NCI-H146 treated with DMSO at 0.1 percent for 48 hours (cell line): ENCODE measurements around the gene RPS16.

Experiments used
- DNase-seq: peaks from one replicate; lab custom pipeline; 2025; ENCODE audit not compliant: unreplicated experiment; lab: John Stamatoyannopoulos, UW

RPS16 gene

DNA sequence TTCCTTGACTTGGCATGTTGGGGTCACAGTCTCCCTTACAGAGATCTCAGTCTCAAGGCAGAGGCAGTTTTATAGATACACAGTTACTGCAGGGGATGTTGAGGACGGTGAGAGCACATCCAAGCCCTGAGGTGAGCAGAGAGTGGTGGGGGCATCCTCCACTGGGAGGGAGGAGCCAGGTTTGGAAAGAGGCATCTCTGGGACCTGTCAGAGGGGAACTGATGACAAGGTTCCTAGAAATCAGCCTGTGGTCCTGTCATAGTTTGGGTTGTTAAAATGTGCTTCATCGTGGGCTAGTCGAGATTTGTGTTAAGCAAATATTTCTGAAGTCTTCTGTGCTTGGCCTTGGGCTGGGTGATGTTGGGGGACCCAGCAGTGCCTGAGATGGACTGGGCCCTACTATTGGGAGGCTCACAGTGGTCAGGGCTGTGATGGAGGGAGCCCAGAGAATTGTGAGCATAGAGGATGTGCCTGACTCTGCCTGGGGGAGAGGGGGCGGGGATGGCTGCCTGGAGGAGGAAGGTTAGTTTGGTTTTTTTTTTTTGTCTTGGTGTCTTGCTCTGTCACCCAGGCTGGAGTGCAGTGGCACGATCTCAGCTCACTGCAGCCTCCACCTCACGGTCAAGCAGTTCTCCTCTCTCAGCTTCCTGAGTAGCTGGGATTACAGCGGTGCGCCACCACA, 13.5 kb upstream of the RPS16 start:
- no peak for DNase-seq

DNA sequence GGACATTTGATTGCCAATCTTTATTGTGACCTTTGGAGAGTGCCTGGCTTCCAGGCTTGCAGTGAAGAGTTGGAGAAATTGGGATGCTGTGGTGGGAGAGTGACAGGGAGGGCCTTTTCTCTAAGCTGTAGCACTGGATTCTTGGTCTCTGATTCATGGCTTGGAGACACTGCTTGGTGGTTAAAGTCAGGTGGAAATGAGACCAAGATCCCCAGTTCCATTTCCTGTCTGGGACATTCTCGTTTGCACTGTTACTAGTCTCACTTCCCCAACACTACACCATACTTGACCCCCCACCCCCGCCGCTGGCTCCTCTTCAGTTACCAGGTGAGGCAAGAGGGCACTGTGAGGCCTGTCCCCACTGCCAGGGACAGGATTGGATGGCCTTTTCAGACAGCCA, 12.5 kb upstream of the RPS16 start:
- no peak for DNase-seq

DNA sequence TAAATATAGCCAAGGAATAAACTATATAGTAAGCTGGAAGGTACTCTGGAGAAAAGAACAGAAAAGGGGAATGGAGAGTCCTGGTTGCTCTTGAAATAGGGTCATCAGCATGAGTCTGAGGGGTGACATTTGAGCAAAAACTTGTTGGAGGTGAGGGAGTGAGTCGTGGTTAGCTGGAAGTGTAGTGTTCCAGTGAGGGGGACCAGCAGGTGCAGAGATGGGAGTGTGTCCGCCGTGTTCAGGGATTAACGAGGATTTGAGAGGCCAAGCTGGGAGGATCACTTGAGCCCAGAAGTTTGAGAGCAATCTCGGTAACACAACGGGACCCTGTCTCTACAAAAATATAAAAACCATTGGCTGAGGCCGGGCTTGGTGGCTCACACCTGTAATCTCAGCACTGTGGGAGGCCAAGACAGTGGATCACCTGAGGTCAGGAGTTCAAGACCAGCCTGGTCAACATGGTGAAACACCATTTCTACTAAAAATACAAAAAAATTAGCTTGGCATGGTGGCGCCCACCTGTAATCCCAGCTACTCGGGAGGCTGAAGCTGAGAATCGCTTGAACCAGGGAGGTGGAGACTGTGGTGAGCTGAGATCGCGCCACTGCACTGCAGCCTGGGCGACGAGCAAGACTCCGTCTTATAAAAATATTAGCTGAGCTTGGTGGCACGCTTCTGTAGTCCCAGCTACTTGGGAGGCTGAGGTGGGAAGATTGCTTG, 10.8 kb upstream of the RPS16 start:
- no peak for DNase-seq

DNA sequence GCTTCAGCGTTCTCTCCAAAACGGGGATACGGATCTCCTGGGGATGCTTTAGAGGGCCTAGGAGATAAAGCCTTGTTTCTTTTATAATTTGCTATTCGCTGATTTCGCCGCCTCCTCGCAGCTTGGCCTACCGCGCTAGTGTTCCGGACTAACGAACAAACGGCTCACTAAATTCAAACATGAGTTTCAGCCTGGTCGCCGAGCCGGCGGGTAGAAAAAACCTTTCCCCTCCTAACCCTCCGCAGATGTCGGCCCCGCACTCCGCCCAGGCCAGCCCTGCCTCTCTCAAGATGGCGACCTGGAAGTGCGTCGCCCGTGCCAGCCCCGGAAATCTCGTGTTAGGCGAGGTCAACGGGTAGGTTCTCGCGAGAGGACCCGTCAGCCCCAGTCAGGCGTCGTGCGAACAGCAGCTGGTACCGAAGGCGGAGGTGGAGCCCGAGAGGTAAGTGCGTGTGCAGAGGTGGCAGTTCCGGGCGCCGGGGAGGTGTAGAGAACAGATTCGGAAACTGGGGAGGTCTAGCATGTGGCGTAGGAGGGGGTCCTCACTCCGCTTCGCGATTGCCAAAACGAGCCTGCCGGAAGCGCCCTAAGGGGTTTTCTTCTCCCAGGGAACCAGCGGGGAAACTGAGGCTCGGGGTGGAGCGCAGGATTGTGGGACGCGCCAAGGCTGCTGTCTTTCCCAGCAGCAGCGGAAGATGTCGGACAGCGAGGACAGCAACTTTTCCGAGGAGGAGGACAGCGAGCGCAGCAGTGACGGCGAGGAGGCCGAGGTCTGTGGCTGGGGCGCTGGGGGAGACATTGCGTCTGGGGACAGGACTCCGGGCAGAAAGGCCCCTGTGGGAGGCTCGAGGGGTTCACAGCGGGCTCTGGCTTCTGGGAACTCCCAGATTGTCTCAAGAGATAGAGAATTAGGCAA, 9.7 kb upstream of the RPS16 start, which contains the start of gene SUPT5H:
Gene SUPT5H, plus strand, starts transcription at position 387 of the 916 bp plus-strand sequence. Its CDS starts 309 bp downstream, at position 696.
- DNase-seq = peak; percentile 96

DNA sequence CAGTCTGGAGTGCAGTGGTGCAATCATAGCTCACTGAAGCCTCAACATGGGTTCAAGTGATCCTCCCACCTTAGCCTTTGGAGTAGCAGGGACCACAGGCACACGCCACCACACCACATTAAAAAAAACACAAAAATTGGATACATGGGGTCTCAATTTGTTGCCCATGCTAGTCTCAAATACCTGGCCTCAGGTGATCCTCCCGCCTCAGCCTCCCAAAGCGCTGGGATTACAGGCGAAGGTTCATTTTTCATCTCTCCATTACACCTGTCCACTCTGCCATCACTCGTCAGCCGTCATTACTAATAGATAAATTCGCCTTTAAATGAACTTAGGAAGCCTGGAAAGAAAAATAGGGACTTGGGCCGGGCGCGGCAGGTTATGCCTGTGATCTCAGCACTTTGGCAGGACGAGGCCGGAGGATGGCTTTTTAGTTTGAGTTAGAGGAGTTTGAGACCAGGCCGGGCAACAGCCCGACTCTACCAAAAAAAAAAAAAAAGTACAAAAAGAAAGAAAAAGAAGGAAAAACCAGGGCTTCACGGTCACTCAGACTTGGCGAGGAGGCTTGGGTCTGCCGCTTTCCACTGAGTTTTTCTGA, 8.9 kb upstream of the RPS16 start:
- DNase-seq = no peak

DNA sequence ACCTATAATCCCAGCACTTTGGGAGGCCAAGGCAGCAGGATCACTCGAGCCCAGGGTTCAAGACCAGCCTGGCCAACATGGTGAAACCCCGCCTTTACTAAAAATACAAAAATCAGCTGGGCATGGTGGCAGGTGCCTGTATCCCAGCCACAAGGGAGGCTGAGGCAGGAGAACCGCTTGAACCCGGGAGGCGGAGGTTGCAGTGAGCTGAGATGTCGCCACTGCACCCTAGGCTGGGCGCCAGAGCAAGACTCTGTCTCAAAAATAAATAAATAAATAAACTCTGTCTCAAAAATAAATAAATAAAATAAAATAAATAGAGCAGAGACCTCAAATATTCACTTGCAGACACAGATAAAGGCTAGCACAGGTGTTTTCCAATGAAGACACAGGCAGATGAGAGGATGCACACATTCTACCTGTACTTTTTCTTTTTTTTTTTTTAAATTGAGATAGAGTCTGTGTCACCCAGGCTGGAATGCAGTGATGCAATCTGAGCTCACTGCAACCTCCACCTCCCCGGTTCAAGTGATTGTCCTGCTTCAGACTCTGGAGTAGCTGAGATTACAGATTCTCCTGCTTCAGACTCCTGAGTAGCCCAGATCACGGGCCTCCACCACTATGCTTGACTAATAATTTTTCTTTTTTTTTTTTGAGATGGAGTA, 2.7 kb upstream of the RPS16 start:
- DNase-seq = no peak

DNA sequence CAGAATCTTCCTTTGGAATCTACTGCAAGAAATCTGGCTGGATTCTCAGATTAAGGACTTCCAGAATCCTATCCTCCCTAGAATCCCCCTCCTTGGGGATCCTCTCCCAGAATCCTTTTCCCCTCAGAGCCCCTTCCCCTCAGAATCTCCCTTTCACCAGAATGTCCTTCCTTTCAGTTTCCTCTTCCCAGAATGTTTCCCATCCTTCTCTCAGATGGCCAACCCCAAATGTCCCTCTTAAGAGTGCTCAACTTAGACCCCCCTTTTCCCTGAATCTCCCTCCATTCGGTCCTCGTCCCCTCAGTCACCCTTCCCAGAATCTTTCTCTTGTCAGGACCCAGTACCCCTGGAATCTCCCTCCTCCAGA, 584 bp upstream of the RPS16 start:
- DNase-seq = peak; percentile 53

DNA sequence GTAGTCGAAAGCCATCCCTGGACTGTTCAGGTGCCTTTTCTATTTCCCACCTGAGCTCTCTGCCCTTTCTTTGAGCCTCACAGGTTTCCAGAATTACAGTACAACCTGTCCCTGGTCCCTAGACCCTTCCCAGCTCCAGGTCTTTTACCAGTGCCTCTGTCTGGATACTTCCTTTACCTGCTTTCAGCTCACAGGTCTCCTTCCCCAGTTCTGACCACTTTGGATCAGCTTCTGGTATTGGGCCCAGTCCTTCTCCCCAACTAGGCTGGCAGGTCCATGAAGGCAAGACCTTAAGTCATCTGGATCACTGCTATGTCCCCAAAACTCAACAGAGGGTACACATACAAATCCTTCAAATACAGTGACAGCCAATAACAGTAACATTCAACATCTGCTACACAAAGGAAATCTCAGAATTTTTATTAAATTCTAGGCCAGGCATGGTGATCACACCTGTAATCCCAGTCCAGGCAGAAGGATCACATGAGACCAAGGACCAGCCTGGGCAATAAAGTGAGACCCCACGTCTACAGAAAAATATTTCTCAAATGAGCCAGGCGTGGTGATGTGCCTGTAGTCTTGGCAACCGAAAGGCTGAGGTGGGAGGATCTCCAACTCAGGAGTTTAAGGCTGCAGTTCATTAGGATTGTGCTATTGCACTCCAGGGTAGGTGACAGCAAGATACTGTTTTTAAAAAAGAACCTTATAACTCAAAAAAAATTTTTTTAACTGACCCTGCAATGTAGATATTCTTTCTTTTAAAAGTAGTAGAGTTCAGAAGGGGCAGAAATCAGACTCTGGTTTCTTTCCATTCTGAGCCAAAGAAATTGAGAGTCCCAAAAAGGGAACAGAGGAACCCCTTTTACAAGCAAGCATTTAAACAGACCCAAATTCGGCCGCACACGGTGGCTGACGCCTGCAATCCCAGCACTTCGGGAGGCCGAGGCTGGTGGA, 1.3 kb downstream of the RPS16 start:
- no peak for DNase-seq

DNA sequence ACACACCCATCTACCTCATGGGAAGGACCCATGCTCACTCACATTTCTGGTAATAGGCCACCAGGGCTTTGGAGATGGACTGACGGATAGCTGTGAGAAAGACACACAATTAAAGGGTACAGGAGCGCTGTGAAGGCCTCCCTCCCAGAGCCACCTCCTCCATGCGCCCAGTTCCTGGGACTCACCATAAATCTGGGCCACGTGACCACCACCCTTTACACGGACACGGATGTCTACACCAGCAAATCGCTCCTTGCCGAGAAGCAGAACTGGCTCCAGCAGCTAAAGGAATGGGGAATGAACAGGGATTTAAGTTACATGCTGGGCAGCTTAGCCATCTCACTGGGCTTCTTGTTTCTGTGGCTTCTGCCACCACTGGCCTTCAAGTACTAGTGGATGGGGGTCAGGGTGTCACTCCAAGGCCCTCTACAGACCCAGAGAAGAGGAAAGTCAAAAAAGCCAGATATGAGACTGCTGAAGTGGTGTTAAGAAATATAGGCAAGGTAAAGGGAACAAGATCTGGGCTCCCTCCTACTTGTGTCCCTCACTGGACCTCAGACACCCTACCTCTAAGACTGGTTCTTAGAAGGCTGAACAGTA, 2.2 kb downstream of the RPS16 start:
- no peak for DNase-seq

DNA sequence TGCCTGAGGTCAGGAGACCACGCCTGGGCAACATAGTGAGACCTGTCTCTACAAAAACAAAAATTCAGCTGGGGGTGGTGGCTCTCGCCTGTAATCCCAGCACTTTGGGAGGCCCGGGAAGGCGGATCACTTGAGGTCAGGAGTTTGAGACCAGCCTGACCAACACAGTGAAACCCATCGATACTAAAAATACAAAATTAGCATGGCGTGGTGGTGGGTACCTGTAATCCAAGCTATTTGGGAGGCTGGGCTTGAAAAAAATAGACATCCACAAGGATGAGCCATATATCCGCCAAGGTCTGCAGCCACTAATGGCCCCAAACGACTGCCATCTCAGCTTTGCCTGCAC, 3.1 kb downstream of the RPS16 start:
- DNase-seq = no peak

DNA sequence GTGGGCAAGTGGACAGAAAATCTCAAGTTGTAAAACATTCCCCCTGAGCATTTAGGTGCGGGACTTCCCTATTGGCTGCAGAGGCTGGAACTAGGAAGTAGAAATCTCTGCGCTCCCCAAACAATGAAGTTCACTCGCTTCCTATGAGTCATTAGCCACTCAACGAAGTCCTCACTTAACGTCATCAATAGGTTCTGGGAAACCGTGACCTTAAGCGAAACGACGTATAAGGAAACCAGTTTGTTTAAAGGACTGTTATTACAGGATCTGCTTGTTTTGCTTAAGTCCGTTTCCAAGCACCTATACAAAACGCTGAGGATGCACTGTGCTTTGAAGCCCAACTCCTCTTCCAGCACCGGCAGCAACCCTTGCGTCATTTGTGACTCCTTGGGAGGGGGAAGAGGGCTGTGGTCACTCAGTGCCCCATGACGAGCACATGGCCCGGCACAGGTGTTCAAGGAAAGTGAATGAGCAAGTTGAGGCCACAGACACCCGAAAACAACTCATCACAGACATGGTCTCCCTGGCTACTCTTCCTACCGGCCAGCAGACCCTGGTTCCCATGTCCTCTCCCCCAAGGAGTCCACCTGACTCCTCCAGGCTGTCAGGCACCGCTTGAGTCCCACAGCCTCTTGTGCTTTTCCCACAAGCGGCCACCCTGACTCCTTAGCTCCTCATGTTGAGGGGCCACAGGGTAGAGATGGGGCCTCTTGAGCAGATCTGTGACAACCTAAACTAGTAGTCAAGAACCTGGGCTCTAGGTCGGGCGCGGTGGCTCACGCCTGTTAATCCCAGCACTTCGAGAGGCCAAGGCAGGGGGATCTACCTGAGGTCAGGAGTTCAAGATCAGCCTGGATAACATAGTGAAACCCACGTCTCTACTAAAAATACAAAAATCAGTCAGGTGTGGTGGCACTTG, 4.8 kb downstream of the RPS16 start:
- no peak for DNase-seq

DNA sequence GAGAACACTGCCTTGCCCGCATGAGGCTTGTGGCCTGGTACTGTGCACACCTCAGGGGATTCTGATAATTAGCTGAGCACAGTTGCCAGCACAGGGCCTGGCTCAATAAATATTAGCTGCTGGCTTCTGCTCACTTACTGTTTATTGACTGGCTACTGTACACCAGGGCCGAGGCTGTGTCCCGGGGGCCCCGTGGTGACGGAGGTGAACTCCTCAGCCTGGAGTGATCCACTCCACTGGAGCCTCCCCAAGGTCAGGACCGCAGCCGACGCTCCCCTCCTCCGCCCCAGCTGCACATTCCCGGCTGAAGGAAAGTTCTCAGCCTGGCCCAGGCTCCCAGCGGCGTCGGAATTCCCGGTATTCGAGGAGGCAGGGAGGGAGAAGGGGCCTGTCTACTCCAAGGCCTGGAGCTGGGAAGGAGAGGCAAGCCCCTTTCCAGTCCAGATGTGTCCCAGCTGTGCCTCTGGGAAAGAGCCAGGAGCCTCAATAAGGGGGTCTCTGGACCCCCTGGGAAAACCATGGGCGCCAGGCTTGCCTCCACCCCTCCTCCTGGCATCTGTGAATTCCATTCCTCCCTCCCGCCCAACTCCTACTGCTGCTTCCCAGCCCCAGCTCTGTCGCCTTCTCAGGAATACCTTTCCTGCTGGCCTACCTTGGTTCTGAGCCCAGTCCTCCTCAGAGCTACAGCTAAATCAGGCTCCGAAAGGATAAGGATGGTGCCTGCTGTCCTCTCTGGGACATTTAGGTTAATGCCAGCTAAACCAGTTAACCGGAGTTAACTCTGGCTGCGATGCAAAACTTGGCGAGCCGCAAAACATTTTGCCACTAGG, 7.3 kb downstream of the RPS16 start:
- no peak for DNase-seq

DNA sequence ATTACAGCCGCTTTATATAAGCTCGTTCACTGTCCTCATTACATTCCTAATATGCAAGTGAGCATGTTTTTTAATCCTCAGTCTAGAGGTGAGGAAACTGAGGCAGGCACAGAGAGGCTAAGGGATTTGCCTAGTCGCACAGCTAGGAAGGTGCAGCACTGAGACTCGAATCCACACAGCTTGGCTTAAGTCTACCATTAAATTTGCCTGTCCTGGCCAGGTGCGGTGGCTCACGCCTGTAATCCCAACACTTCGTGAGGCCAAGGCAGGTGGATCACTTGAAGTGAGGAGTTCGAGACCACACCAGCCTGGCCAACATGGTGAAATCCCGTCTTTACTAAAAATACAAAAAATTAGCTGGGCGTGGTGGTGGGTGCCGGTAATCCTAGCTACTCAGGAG, 8.0 kb downstream of the RPS16 start:
- DNase-seq = no peak

DNA sequence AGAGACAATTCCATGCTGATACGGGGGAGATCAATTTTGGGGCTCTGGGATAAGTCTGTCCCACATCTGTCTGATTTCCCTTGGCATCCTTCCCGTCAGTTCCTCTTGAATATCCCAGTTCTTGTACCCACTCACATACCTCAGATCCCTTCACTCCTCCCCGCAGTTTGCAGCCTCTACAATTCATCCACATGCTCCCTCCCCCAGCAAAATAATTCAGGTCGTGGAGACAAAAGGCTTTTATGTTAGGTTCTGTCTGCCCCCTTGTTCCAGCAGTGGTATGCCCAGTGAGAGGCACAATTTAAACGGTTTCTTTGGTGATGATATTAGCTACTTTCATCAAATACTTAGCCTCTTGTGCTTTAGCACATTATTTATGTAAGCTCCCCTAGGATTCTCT, 9.6 kb downstream of the RPS16 start:
- DNase-seq = no peak

DNA sequence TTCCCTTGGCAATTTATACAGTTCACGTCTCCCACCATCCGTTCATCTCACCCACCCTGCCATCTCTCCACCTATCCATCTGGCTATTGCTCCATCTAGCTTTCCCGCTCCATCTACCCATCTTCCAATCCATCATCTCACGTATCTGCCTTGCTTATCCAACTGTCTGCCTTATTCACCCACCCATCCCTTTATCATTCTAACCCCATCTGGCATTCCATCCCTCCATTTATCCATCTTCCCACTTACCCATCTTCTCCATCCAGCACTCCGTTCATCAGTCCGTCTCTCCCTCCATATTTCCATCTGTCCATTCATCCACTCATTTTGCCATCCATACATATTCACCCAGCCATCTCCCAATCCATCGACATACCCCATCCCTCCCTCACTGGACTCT, 10.0 kb downstream of the RPS16 start:
- no peak for DNase-seq

DNA sequence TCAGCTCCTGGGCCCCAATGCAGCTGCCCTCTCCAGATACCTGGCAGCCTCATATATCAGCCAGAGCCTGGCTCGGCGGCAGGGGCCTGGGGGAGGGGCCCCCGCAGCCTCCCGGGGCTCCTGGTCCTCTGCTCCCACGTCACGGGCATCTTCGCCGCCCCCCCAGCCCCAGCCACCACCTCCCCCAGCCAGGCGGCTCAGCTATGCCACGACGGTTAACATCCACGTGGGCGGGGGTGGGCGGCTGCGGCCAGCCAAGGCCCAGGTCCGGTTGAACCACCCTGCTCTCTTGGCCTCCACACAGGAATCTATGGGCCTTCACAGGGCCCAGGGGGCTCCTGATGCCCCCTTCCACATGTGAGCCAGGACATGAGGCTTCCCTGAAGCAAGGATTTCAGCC, 10.8 kb downstream of the RPS16 start:
- DNase-seq = no peak

DNA sequence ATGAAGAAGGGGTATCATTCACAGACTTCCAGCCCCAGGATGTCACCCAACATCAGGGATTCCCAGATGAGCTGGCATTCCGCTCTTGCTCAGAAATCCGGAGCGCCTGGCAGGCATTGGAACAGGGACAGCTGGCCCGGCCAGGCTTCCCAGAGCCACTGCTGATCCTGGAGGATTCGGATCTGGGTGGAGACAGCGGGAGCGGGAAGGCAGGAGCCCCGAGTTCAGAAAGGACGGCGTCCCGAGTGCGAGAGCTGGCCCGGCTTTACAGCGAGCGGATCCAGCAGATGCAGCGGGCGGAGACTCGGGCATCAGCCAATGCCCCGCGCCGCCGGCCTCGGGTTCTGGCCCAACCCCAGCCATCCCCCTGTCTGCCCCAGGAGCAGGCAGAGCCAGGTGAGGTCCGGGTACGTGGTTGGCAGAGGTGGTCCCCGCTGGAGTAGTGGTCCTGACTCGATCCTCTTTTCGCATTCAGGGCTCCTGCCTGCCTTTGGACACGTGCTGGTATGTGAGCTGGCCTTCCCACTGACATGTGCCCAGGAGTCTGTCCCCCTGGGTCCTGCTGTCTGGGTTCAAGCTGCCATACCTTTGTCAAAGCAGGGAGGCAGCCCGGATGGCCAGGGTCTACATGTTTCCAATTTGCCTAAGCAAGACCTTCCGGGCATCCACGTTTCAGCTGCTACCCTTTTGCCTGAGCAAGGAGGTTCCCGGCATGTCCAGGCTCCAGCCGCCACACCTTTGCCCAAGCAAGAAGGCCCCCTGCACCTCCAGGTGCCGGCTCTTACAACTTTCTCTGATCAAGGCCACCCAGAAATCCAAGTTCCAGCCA, 12.3 kb downstream of the RPS16 start:
- DNase-seq = no peak
